ENCODE results near the gene FGD5.

DNA sequence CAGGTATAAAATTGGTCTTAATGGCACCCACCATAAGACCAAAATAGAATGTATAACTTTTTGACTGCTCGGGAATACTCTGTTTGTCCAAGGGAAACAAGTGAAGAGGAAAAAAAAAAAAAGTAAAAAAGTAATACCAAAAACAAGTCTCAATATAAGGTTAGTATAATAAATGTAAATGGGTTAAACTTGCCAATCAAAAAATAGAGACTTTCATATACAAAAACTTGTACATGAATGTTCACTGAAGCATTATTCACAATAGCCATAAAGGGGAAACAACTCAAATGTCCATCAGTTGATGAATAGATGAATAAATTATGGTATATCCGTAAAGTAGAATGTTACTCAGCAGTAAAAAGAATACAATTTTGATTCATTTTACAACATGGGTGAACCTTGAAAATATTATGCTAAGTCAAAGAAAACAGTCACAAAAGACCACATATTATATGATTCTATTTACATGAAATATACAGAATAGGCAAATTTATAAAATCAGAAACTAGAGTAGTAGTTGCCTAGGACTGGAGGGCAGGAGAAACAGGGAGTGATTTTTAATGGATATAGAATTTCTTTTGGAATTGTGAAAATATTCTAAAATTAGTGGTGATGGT, 39.6 kb upstream of the FGD5 start:
- TF ChIP-seq, protein P1, sequence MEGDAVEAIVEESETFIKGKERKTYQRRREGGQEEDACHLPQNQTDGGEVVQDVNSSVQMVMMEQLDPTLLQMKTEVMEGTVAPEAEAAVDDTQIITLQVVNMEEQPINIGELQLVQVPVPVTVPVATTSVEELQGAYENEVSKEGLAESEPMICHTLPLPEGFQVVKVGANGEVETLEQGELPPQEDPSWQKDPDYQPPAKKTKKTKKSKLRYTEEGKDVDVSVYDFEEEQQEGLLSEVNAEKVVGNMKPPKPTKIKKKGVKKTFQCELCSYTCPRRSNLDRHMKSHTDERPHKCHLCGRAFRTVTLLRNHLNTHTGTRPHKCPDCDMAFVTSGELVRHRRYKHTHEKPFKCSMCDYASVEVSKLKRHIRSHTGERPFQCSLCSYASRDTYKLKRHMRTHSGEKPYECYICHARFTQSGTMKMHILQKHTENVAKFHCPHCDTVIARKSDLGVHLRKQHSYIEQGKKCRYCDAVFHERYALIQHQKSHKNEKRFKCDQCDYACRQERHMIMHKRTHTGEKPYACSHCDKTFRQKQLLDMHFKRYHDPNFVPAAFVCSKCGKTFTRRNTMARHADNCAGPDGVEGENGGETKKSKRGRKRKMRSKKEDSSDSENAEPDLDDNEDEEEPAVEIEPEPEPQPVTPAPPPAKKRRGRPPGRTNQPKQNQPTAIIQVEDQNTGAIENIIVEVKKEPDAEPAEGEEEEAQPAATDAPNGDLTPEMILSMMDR (IDR thresholded peaks at IDR 0.05), result no peak
- no peak for TF ChIP-seq EZH2 (IDR thresholded peaks at IDR 0.05; ENCODE audit: borderline replicate concordance, insufficient read depth, low read depth, low read length, poor library complexity, severe bottlenecking)
